ENCODE data around the gene BTRC. TPM values are rescaled to one million over a fixed set of nuclear protein-coding genes. Genes with fewer than 3 reads are reported as not detected.
A peak's percentile ranks its signal among the peaks of the same experiment; 100 is the strongest.

Gene BTRC
- total RNA-seq, 1 donor from 2014 or later: 19.4 TPM

- H3K4me3 Mint-ChIP-seq: no peak overlapping the region
- no peak overlapping the region for H3K27ac Mint-ChIP-seq
- H3K4me1 Mint-ChIP-seq: peaks cover 7% of the 10 kb centered on the region
- POLR2A ChIA-PET: no interaction called here
- peaks cover 40% of the 10 kb centered on the region for H3K27me3 Mint-ChIP-seq
- intact Hi-C loops (cut with micrococcal nuclease): loop anchor here (10.0 kb wide), 1 partner anchor 209 kb away; the partner anchor contains the start of gene BTRC
- H3K36me3 Mint-ChIP-seq (ENCODE audit: low read depth): no peaks in the 10 kb centered on the region
- H3K9me3 Mint-ChIP-seq: no peaks in the 10 kb centered on the region
- TF ChIP-seq, protein P1, sequence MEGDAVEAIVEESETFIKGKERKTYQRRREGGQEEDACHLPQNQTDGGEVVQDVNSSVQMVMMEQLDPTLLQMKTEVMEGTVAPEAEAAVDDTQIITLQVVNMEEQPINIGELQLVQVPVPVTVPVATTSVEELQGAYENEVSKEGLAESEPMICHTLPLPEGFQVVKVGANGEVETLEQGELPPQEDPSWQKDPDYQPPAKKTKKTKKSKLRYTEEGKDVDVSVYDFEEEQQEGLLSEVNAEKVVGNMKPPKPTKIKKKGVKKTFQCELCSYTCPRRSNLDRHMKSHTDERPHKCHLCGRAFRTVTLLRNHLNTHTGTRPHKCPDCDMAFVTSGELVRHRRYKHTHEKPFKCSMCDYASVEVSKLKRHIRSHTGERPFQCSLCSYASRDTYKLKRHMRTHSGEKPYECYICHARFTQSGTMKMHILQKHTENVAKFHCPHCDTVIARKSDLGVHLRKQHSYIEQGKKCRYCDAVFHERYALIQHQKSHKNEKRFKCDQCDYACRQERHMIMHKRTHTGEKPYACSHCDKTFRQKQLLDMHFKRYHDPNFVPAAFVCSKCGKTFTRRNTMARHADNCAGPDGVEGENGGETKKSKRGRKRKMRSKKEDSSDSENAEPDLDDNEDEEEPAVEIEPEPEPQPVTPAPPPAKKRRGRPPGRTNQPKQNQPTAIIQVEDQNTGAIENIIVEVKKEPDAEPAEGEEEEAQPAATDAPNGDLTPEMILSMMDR (IDR thresholded peaks at IDR 0.05): no peak
- DNase-seq (no peak), ATAC-seq (ENCODE audit: low read depth) (no peak)
- CTCF ChIA-PET: no interaction called here
Measured at GRCh38 chr10:101563497-101564040, 209.6 kb downstream of the BTRC start.

DNA sequence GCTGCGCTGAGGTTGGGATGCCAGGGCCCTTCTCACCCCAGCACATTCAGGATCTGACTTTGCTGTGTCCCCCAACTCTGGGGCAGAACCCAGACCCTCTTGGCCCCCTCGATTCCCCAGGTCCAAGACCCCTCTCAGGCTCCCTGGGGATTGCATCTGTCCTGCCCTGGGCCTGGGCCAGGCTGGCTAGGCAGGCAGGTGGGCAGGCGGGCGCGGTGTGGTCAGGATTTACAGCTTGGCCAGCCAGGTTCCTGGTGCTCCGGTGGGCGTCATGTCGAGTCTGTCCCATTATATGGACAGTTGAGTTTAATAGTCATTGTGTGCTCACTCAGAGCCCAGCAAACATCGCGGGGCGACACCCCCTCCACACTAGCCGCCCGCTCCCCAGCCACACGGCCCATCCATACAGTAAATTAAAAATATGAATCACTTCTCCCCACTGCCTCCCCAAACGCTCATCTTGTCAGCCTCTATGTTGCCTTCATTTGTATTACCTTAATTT lies 210.6 kb downstream of the BTRC start:
- H3K27me3 Mint-ChIP-seq: peaks cover 49% of the 10 kb centered on the region
- ATAC-seq (ENCODE audit: low read depth) (no peak), DNase-seq (no peak)
- no peak overlapping the region for H3K27ac Mint-ChIP-seq
- H3K4me1 Mint-ChIP-seq: peaks cover 9% of the 10 kb centered on the region
- TF ChIP-seq, protein P1 (IDR thresholded peaks at IDR 0.05): no peak
- intact Hi-C loops (cut with micrococcal nuclease): loop anchor here (10.0 kb wide), 1 partner anchor 210 kb away; the partner anchor contains the start of gene BTRC
- no peaks in the 10 kb centered on the region for H3K9me3 Mint-ChIP-seq
- POLR2A ChIA-PET: no interaction called here
- H3K36me3 Mint-ChIP-seq (ENCODE audit: low read depth): no peaks in the 10 kb centered on the region
- no peak overlapping the region for H3K4me3 Mint-ChIP-seq
- CTCF ChIA-PET: no interaction called here

DNA sequence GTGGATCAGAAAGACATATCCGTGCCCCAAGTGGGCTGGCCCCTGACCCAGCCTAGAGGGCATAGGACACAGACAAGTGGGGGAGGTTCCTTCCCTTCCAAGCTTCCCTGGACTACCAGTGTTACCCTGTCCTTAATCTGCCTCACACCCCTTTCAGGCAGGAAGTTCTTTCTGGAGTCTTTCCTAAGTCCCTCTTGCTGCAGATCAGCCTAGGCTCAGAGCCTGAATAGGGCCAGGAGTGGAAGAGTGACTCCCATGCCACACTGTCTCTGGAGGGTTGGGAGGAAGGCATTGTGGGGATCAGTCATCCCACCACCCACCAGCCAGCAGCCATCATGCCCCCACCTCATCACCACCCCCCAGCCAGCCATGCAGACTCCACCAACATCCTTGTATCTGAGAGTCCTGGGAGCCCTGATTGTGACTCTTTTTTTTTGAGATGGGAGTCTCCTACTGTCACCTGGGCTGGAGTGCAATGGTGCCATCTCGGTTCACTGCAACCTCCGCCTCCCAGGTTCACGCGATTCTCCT lies 211.5 kb downstream of the BTRC start:
- H3K36me3 Mint-ChIP-seq (ENCODE audit: low read depth): no peaks in the 10 kb centered on the region
- TF ChIP-seq, protein P1 (IDR thresholded peaks at IDR 0.05): no peak
- ChIA-PET POLR2A (no interaction called here), CTCF (no interaction called here)
- intact Hi-C loops (cut with micrococcal nuclease): loop anchor here (10.0 kb wide), 1 partner anchor 211 kb away; the partner anchor contains the start of gene BTRC
- DNase-seq: no peak
- peaks cover 51% of the 10 kb centered on the region for H3K27me3 Mint-ChIP-seq
- no peak overlapping the region for H3K4me3 Mint-ChIP-seq
- H3K27ac Mint-ChIP-seq: no peak overlapping the region
- ATAC-seq (ENCODE audit: low read depth): no peak
- peaks cover 16% of the 10 kb centered on the region for H3K4me1 Mint-ChIP-seq
- no peaks in the 10 kb centered on the region for H3K9me3 Mint-ChIP-seq

GRCh38 chr10:101565936-101566332 lies 212.0 kb downstream of the BTRC start:
- H3K9me3 Mint-ChIP-seq: no peaks in the 10 kb centered on the region
- H3K27ac Mint-ChIP-seq: no peak overlapping the region
- POLR2A ChIA-PET: no interaction called here
- TF ChIP-seq, protein P1 (IDR thresholded peaks at IDR 0.05): no peak
- H3K36me3 Mint-ChIP-seq (ENCODE audit: low read depth): no peaks in the 10 kb centered on the region
- no peak overlapping the region for H3K4me3 Mint-ChIP-seq
- no peak for DNase-seq
- peaks cover 51% of the 10 kb centered on the region for H3K27me3 Mint-ChIP-seq
- ATAC-seq (ENCODE audit: low read depth): no peak
- CTCF ChIA-PET: no interaction called here
- intact Hi-C loops (cut with micrococcal nuclease): loop anchor here (10.0 kb wide), 1 partner anchor 211 kb away; the partner anchor contains the start of gene BTRC
- peaks cover 21% of the 10 kb centered on the region for H3K4me1 Mint-ChIP-seq

- H3K4me3 Mint-ChIP-seq: peak overlapping the region; percentile 19
- intact Hi-C loops (cut with micrococcal nuclease): loop anchor here (10.0 kb wide), 1 partner anchor 212 kb away; the partner anchor contains the start of gene BTRC
- H3K27ac Mint-ChIP-seq: no peak overlapping the region
- no peaks in the 10 kb centered on the region for H3K9me3 Mint-ChIP-seq
- TF ChIP-seq, protein P1 (IDR thresholded peaks at IDR 0.05): no peak
- peaks cover 22% of the 10 kb centered on the region for H3K4me1 Mint-ChIP-seq
- H3K36me3 Mint-ChIP-seq (ENCODE audit: low read depth): no peaks in the 10 kb centered on the region
- ChIA-PET CTCF (interaction anchor here (1.8 kb wide), 1 partner anchor 352 kb away, joined by 4 read pairs; no protein-coding TSS in a partner anchor), POLR2A (no interaction called here)
- DNase-seq (no peak), ATAC-seq (ENCODE audit: low read depth) (no peak)
- H3K27me3 Mint-ChIP-seq: peaks cover 51% of the 10 kb centered on the region
Measured at GRCh38 chr10:101566333-101567164, 212.6 kb downstream of the BTRC start.

Measured in activated B cell treated with CpG ODN at 0.5 μM for 24 hours (primary cell).